Epithelial cell of esophagus (primary cell): Measurements from ENCODE around the gene ARAP1.

ENCODE experiments used
- DNase-seq: peaks from one replicate; pipeline ENCODE4 v3.0.0; 2010; ENCODE audit warnings: low read depth
- H3K4me3 ChIP-seq: 2 replicates; pipeline ENCODE4 v1.5.1; 2011; ENCODE audit warnings: mild to moderate bottlenecking, low read length, control low read depth
- CTCF ChIP-seq: IDR thresholded peaks from 2 replicates; pipeline ENCODE4 v1.5.1; 2011; ENCODE audit warnings: low read depth, mild to moderate bottlenecking, low read length, control low read depth, inconsistent platforms; ENCODE audit not compliant: insufficient read depth; ENCODE audit errors: missing control alignments

The ARAP1 gene

GRCh38 chr11:72738199-72739141 is 13.7 kb downstream of the ARAP1 start:
- no peak overlapping the region for H3K4me3 ChIP-seq
- TF ChIP-seq CTCF = no peak
- DNase-seq = peak; percentile 58

- no peak for DNase-seq
- TF ChIP-seq CTCF = no peak
- H3K4me3 ChIP-seq = no peak overlapping the region
These were observed 14.9 kb downstream of the ARAP1 start for GRCh38 chr11:72737336-72737735.

GRCh38 chr11:72736452-72737069 is 15.6 kb downstream of the ARAP1 start:
- no peak for TF ChIP-seq CTCF
- no peak overlapping the region for H3K4me3 ChIP-seq
- peak; percentile 83 for DNase-seq

GRCh38 chr11:72735495-72736027 is 16.6 kb downstream of the ARAP1 start:
- H3K4me3 ChIP-seq = no peak overlapping the region
- TF ChIP-seq CTCF = no peak

GRCh38 chr11:72732329-72732728 is 19.9 kb downstream of the ARAP1 start:
- H3K4me3 ChIP-seq = no peak overlapping the region
- DNase-seq = no peak
- no peak for TF ChIP-seq CTCF

More at GRCh38 chr11:72735495-72736027, 16.6 kb downstream of the ARAP1 start:
- DNase-seq = peak; percentile 38

- DNase-seq = no peak
These were observed 21.5 kb downstream of the ARAP1 start for GRCh38 chr11:72730737-72731136.

More at GRCh38 chr11:72730737-72731136, 21.5 kb downstream of the ARAP1 start:
- no peak overlapping the region for H3K4me3 ChIP-seq
- TF ChIP-seq CTCF = no peak
